WTC11 (cell line): Measurements from ENCODE around the gene COL4A5. TPM values are rescaled to one million over a fixed set of nuclear protein-coding genes. Genes with fewer than 3 reads are reported as not detected.

Experiments
- ATAC-seq: fragments of 200-7000 bp; cut with Tn5 transposase; 2 replicates; pipeline ENCODE4 v1.10.0; 2021; ENCODE audit warnings: mild to moderate bottlenecking, moderate library complexity
- CTCF ChIA-PET: fragments of 300-600 bp; sonication (Branson Sonifier 250); formaldehyde crosslinking; loops from one replicate; lab custom pipeline; 2021; ENCODE audit warnings: antibody characterized with exemption; lab: Charles Lee
- POLR2A ChIA-PET: fragments of 350-600 bp; sonication (Branson Sonifier 250); formaldehyde crosslinking; loops from one replicate; lab custom pipeline; 2021; ENCODE audit warnings: antibody characterized with exemption; lab: Charles Lee
- DNase-seq: peaks from one replicate; pipeline ENCODE4 v3.0.0; 2021; ENCODE audit warnings: low spot score
- H3K27ac Mint-ChIP-seq: 2 replicates; pipeline ENCODE4 v1.8.0; 2021; ENCODE audit warnings: mixed read lengths
- H3K27me3 Mint-ChIP-seq: 2 replicates; pipeline ENCODE4 v1.8.0; 2021; ENCODE audit warnings: low read depth, mild to moderate bottlenecking, moderate library complexity, mixed read lengths
- H3K36me3 Mint-ChIP-seq: 2 replicates; pipeline ENCODE4 v1.8.0; 2021; ENCODE audit warnings: mixed read lengths
- H3K4me1 Mint-ChIP-seq: 2 replicates; pipeline ENCODE4 v1.8.0; 2022; ENCODE audit warnings: mixed read lengths
- H3K4me3 Mint-ChIP-seq: 2 replicates; pipeline ENCODE4 v1.8.0; 2021; ENCODE audit warnings: mild to moderate bottlenecking, moderate library complexity, mixed read lengths
- H3K9me3 Mint-ChIP-seq: 2 replicates; pipeline ENCODE4 v1.8.0; 2021; ENCODE audit warnings: mixed read lengths
- ATF1 ChIP-seq: sonication (generic); formaldehyde crosslinking; IDR thresholded peaks from 2 replicates; pipeline ENCODE4 v1.8.1; 2023; ENCODE audit warnings: mild to moderate bottlenecking, moderate library complexity, missing genetic modification reagents
- CBFB ChIP-seq: sonication (generic); formaldehyde crosslinking; IDR thresholded peaks from 2 replicates; pipeline ENCODE4 v1.8.1; 2022; ENCODE audit warnings: mild to moderate bottlenecking, low read depth, missing genetic modification reagents
- EMX1 ChIP-seq: fragments of 250-450 bp; sonication (Bioruptor Pico); IDR thresholded peaks from 2 replicates; pipeline ENCODE4 v1.8.0; 2021; ENCODE audit warnings: mild to moderate bottlenecking
- FOXJ3 ChIP-seq: sonication (generic); formaldehyde crosslinking; IDR thresholded peaks from 2 replicates; pipeline ENCODE4 v1.9.0; 2021; ENCODE audit warnings: missing genetic modification reagents, mild to moderate bottlenecking, borderline replicate concordance
- GABPB1 ChIP-seq: sonication (generic); formaldehyde crosslinking; IDR thresholded peaks from 2 replicates; pipeline ENCODE4 v1.8.1; 2023; ENCODE audit warnings: mild to moderate bottlenecking, missing genetic modification reagents
- NFATC4 ChIP-seq: fragments of 250-450 bp; sonication (Bioruptor Pico); IDR thresholded peaks from 2 replicates; pipeline ENCODE4 v1.9.0; 2021; ENCODE audit warnings: mild to moderate bottlenecking
- OVOL2 ChIP-seq: fragments of 250-450 bp; sonication (Bioruptor Pico); IDR thresholded peaks from 2 replicates; pipeline ENCODE4 v1.9.0; 2021; ENCODE audit warnings: mild to moderate bottlenecking, borderline replicate concordance
- RELA ChIP-seq: sonication (generic); formaldehyde crosslinking; IDR thresholded peaks from 2 replicates; pipeline ENCODE4 v1.8.1; 2022; ENCODE audit warnings: missing genetic modification reagents, mild to moderate bottlenecking, borderline replicate concordance
- RORB ChIP-seq: fragments of 250-450 bp; sonication (Bioruptor Pico); IDR thresholded peaks from 2 replicates; pipeline ENCODE4 v1.9.0; 2021; ENCODE audit warnings: mild to moderate bottlenecking
- SMAD4 ChIP-seq: sonication (generic); formaldehyde crosslinking; IDR thresholded peaks from 2 replicates; pipeline ENCODE4 v1.8.0; 2022; ENCODE audit warnings: mild to moderate bottlenecking, missing genetic modification reagents
- TP53 ChIP-seq: sonication (generic); formaldehyde crosslinking; IDR thresholded peaks from 2 replicates; pipeline ENCODE4 v1.8.1; 2023; ENCODE audit warnings: mild to moderate bottlenecking, missing genetic modification reagents
- ZNF317 ChIP-seq: sonication (generic); formaldehyde crosslinking; IDR thresholded peaks from 2 replicates; pipeline ENCODE4 v1.8.1; 2023; ENCODE audit warnings: low read depth, mild to moderate bottlenecking, moderate library complexity, missing genetic modification reagents, borderline replicate concordance
- ZNF423 ChIP-seq: fragments of 250-450 bp; sonication (Bioruptor Pico); IDR thresholded peaks from 2 replicates; pipeline ENCODE4 v2.1.2; 2022; ENCODE audit warnings: mild to moderate bottlenecking, moderate library complexity
- ZNF671 ChIP-seq: fragments of 250-450 bp; sonication (Bioruptor Pico); IDR thresholded peaks from 2 replicates; pipeline ENCODE4 v1.8.0; 2021; ENCODE audit warnings: mild to moderate bottlenecking
- total RNA-seq: library from RNA; stranded (reverse); gene quantifications from 3 replicates; pipeline ENCODE4 v1.2.3, GENCODE V29; 2021
- TF ChIP-seq, protein P1 (sequence below): fragments of 250-450 bp; sonication (Bioruptor Pico); IDR thresholded peaks from 2 replicates; pipeline ENCODE4 v1.9.0; 2021; ENCODE audit warnings: mild to moderate bottlenecking
- TF ChIP-seq, protein P2 (sequence below): fragments of 200-600 bp; IDR thresholded peaks from 2 replicates; pipeline ENCODE4 v1.8.0; 2022; ENCODE audit warnings: antibody characterized with exemption
- TF ChIP-seq, protein P3 (sequence below): sonication (generic); formaldehyde crosslinking; IDR thresholded peaks from 2 replicates; pipeline ENCODE4 v1.8.1; 2022; ENCODE audit warnings: missing genetic modification reagents, borderline replicate concordance
- TF ChIP-seq, protein P4 (sequence below): sonication (generic); formaldehyde crosslinking; IDR thresholded peaks from 2 replicates; pipeline ENCODE4 v1.8.1; 2022; ENCODE audit warnings: mild to moderate bottlenecking, moderate library complexity, missing genetic modification reagents
- TF ChIP-seq, protein P5 (sequence below): fragments of 250-450 bp; sonication (Bioruptor Pico); conservative IDR thresholded peaks from 2 replicates; pipeline ENCODE4 v1.9.0; 2021; ENCODE audit warnings: mild to moderate bottlenecking
- TF ChIP-seq, protein P6 (sequence below): sonication (generic); formaldehyde crosslinking; IDR thresholded peaks from 2 replicates; pipeline ENCODE4 v1.8.0; 2022; ENCODE audit warnings: mild to moderate bottlenecking, missing genetic modification reagents
- TF ChIP-seq, protein P7 (sequence below): sonication (generic); formaldehyde crosslinking; IDR thresholded peaks from 2 replicates; pipeline ENCODE4 v1.8.1; 2023; ENCODE audit warnings: mild to moderate bottlenecking, missing genetic modification reagents, moderate library complexity

The COL4A5 gene
- total RNA-seq, 1 experiment from 2014 or later: 30.7 TPM

DNA sequence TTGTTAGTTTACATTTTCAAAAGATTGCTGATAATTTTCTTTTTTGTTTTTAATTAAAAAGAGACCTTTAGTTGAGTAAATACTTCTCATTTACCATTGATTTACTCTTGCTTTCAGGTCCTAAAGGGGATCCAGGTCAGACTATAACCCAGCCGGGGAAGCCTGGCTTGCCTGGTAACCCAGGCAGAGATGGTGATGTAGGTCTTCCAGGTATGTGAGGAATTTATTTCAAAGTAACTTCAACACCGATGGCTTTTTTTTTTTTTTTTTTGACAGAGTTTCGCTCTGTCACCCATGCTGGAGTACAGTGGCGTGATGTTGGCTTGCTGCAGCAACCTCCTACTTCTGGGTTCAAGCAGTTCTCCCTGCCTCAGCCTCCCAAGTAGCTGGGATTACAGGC, 161.6 kb downstream of the COL4A5 start:
- no peak for DNase-seq
- POLR2A ChIA-PET: no interaction called here
- Mint-ChIP-seq H3K27ac (no peak overlapping the region), H3K27me3 (no peaks in the 10 kb centered on the region), H3K36me3 (peaks cover 12% of the 10 kb centered on the region), H3K9me3 (no peaks in the 10 kb centered on the region)
- CTCF ChIA-PET: no interaction called here
- TF ChIP-seq ATF1 (CRISPR knock-in tag) (no peak), RORB (CRISPR knock-in tag) (no peak), GABPB1 (CRISPR knock-in tag) (no peak)
- TF ChIP-seq, protein P1, sequence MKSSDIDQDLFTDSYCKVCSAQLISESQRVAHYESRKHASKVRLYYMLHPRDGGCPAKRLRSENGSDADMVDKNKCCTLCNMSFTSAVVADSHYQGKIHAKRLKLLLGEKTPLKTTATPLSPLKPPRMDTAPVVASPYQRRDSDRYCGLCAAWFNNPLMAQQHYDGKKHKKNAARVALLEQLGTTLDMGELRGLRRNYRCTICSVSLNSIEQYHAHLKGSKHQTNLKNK: no peak
- TF ChIP-seq, all 79 proteins: peak for 0
- peak; percentile 36; the same call in 1 of the 2 replicates for ATAC-seq
- Mint-ChIP-seq H3K4me3 (no peak overlapping the region), H3K4me1 (no peaks in the 10 kb centered on the region)

DNA sequence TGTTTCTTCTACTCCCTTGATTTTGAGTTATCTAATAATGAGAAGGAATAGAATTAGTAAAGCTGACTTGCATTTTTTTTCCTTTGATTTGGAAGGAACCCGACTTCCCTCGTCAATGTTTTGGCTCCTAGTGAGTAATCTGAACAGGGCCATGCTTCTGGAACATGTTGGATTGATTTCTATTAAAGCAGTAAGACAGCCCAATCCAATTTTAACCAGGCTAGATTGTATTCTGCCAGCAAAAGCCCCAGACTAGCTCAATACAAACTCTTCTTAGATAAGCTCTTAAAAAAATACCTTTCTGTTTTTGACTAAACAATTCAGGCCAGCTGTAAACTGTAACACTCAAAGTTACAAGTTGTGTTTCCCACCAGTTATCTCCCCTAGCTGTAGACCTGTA, 170.5 kb downstream of the COL4A5 start:
- no peaks in the 10 kb centered on the region for H3K27me3 Mint-ChIP-seq
- no peak overlapping the region for H3K27ac Mint-ChIP-seq
- ChIA-PET POLR2A (no interaction called here), CTCF (no interaction called here)
- no peak for ATAC-seq
- no peak overlapping the region for H3K4me3 Mint-ChIP-seq
- peaks cover 1% of the 10 kb centered on the region; the same call in 1 of the 2 replicates for H3K36me3 Mint-ChIP-seq
- TF ChIP-seq, protein P2, sequence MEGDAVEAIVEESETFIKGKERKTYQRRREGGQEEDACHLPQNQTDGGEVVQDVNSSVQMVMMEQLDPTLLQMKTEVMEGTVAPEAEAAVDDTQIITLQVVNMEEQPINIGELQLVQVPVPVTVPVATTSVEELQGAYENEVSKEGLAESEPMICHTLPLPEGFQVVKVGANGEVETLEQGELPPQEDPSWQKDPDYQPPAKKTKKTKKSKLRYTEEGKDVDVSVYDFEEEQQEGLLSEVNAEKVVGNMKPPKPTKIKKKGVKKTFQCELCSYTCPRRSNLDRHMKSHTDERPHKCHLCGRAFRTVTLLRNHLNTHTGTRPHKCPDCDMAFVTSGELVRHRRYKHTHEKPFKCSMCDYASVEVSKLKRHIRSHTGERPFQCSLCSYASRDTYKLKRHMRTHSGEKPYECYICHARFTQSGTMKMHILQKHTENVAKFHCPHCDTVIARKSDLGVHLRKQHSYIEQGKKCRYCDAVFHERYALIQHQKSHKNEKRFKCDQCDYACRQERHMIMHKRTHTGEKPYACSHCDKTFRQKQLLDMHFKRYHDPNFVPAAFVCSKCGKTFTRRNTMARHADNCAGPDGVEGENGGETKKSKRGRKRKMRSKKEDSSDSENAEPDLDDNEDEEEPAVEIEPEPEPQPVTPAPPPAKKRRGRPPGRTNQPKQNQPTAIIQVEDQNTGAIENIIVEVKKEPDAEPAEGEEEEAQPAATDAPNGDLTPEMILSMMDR: no peak
- TF ChIP-seq SMAD4: no peak
- TF ChIP-seq, protein P3, sequence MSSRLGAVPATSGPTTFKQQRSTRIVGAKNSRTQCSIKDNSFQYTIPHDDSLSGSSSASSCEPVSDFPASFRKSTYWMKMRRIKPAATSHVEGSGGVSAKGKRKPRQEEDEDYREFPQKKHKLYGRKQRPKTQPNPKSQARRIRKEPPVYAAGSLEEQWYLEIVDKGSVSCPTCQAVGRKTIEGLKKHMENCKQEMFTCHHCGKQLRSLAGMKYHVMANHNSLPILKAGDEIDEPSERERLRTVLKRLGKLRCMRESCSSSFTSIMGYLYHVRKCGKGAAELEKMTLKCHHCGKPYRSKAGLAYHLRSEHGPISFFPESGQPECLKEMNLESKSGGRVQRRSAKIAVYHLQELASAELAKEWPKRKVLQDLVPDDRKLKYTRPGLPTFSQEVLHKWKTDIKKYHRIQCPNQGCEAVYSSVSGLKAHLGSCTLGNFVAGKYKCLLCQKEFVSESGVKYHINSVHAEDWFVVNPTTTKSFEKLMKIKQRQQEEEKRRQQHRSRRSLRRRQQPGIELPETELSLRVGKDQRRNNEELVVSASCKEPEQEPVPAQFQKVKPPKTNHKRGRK: no peak
- TF ChIP-seq FOXJ3 (CRISPR knock-in tag): no peak
- TF ChIP-seq EMX1 (CRISPR knock-in tag): no peak
- TF ChIP-seq, protein P4, sequence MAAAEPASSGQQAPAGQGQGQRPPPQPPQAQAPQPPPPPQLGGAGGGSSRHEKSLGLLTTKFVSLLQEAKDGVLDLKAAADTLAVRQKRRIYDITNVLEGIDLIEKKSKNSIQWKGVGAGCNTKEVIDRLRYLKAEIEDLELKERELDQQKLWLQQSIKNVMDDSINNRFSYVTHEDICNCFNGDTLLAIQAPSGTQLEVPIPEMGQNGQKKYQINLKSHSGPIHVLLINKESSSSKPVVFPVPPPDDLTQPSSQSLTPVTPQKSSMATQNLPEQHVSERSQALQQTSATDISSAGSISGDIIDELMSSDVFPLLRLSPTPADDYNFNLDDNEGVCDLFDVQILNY (CRISPR knock-in tag): no peak
- no peak for TF ChIP-seq ZNF671 (CRISPR knock-in tag)
- TF ChIP-seq, all 79 proteins: peak for 0
- no peaks in the 10 kb centered on the region for H3K4me1 Mint-ChIP-seq
- no peaks in the 10 kb centered on the region for H3K9me3 Mint-ChIP-seq
- DNase-seq: no peak

DNA sequence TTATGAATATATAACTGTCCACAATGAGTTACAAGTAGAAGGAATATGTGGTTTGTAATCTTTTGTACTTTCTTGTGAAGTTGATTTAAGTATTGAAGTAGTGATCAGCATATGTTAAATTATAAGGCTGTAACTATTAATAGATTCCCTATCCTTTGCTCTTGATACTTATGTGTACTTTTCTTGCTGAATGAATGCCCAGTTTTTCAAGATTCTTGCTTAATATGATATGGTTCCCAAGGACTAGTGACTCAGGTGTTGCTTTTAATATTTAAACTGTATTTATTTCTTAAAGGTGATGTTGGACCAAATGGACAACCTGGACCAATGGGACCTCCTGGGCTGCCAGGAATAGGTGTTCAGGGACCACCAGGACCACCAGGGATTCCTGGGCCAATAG, 175.0 kb downstream of the COL4A5 start:
- POLR2A ChIA-PET: no interaction called here
- CTCF ChIA-PET: no interaction called here

DNA sequence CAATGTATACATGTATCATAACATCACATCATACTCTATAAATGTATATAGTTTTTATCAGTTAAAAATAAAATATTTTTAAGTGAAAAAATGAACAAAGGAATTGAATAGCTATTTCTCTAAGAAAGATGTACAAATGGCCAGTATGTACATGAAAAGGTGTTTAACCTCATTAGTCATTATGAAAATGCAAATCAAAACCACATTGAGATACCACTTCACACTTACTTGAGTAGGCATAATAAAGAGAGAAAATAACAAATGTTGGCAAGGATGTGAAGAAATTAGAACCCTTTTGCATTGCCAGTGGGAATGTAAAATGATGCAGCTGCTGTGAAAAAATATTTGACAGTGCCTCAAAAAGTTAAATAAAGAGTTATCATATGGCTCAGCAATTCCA, 201.2 kb downstream of the COL4A5 start:
- H3K4me1 Mint-ChIP-seq: no peaks in the 10 kb centered on the region
- ChIA-PET CTCF (no interaction called here), POLR2A (no interaction called here)
- H3K4me3 Mint-ChIP-seq: no peak overlapping the region
- peaks cover 55% of the 10 kb centered on the region for H3K36me3 Mint-ChIP-seq
- ATAC-seq (no peak), DNase-seq (no peak)
- no peaks in the 10 kb centered on the region for H3K27me3 Mint-ChIP-seq
- H3K27ac Mint-ChIP-seq: no peak overlapping the region
- H3K9me3 Mint-ChIP-seq: peaks cover 56% of the 10 kb centered on the region
- TF ChIP-seq CBFB (CRISPR knock-in tag) (no peak), TP53 (CRISPR knock-in tag) (no peak), EMX1 (CRISPR knock-in tag) (no peak), ZNF671 (CRISPR knock-in tag) (no peak), OVOL2 (CRISPR knock-in tag) (no peak), NFATC4 (no peak), ZNF423 (CRISPR knock-in tag) (no peak), RELA (CRISPR knock-in tag) (no peak)
- TF ChIP-seq, protein P1: no peak
- TF ChIP-seq, protein P5, sequence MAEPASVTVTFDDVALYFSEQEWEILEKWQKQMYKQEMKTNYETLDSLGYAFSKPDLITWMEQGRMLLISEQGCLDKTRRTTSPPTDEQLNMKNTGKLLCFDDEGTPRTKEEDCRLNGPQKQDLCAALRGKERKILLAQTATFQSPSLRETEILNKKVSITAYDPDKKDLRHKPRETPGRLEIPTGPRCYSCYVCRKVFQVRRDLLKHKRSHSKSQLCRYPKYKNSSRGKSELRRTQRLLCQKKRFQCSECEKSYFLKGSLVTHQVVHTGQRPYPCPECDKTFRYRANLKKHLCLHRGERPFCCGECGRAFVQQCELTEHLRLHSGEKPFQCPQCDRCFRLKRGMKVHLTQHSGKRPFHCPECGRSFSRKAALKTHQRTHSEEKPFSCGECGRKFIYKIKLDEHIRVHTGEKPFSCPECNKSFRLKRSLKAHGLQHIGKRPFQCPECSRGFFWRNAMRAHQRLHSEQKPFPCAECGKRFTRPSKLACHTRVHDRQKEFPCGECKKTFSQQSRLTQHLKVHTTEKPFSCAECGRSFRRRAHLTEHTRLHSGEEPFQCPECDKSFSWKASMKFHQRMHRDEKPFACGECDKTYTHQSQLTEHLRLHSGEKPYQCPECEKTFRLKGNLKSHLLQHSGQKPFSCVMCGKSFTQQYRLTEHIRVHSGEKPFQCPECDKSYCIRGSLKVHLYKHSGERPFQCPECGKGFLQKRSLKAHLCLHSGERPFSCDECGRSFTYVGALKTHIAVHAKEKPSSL (CRISPR knock-in tag): no peak
- TF ChIP-seq, protein P6, sequence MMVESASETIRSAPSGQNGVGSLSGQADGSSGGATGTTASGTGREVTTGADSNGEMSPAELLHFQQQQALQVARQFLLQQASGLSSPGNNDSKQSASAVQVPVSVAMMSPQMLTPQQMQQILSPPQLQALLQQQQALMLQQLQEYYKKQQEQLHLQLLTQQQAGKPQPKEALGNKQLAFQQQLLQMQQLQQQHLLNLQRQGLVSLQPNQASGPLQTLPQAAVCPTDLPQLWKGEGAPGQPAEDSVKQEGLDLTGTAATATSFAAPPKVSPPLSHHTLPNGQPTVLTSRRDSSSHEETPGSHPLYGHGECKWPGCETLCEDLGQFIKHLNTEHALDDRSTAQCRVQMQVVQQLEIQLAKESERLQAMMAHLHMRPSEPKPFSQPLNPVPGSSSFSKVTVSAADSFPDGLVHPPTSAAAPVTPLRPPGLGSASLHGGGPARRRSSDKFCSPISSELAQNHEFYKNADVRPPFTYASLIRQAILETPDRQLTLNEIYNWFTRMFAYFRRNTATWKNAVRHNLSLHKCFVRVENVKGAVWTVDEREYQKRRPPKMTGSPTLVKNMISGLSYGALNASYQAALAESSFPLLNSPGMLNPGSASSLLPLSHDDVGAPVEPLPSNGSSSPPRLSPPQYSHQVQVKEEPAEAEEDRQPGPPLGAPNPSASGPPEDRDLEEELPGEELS: no peak
- TF ChIP-seq, protein P7, sequence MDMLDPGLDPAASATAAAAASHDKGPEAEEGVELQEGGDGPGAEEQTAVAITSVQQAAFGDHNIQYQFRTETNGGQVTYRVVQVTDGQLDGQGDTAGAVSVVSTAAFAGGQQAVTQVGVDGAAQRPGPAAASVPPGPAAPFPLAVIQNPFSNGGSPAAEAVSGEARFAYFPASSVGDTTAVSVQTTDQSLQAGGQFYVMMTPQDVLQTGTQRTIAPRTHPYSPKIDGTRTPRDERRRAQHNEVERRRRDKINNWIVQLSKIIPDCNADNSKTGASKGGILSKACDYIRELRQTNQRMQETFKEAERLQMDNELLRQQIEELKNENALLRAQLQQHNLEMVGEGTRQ (CRISPR knock-in tag): no peak

More for the DNA sequence above, 175.0 kb downstream of the COL4A5 start:
- Mint-ChIP-seq H3K36me3 (no peaks in the 10 kb centered on the region), H3K9me3 (no peaks in the 10 kb centered on the region), H3K27ac (no peak overlapping the region), H3K4me3 (no peak overlapping the region)
- ATAC-seq (no peak), DNase-seq (no peak)
- TF ChIP-seq ZNF317 (CRISPR knock-in tag): no peak
- TF ChIP-seq, all 79 proteins: peak for 0
- Mint-ChIP-seq H3K27me3 (no peaks in the 10 kb centered on the region), H3K4me1 (no peaks in the 10 kb centered on the region)
